HG03280 (cell line): ENCODE results near the gene C3orf80.
"Not testable (repeated sequence)": the region's sequence is repeated elsewhere in the genome, so short reads cannot be mapped to it uniquely, and the experiment has no call there.

ENCODE experiments used
- ATAC-seq: cut with Tn5 transposase; IDR thresholded peaks from one replicate; pipeline ENCODE4 v1.9.1; 2021; ENCODE audit warnings: mild to moderate bottlenecking, moderate library complexity; ENCODE audit not compliant: unreplicated experiment

C3orf80 gene

DNA sequence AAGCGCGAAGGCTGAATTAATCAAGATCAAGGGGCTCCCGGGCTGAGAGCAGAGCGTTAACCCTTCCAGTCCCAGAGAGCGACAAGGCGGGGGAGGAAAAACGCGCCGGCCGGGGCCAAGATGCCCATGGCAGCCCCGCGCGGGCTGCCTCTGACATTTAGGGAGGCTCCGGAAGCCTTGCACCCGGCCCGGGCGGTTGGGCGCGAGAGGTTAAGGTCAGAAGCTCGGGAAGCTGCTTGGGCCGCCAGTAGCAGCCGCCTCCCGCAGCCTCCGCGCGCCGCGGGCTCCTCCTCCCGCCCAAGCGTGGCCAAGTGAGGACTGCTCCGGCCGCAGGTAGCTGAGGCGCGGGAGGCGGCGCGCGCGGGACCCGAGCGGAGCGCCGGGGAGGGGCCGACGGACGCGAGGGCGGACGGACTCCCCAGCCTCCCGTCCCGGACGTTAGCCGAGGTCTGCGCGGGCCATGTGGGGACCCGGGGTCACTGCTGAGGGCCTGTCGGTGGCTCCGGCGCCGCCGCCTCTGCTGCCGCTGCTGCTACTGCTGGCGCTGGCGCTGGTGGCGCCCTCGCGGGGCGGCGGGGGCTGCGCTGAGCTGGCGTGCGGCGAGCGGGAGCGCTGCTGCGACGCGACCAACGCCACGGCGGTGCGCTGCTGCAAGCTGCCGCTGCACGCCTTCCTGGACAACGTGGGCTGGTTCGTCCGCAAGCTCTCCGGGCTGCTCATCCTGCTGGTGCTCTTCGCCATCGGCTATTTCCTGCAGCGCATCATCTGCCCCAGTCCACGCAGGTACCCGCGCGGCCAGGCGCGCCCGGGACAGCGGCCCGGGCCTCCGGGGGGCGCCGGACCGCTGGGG lies at the start of gene C3orf80:
TSS of gene C3orf80 (plus strand) at position 247 of the 850 bp plus-strand sequence. CDS start at position 461, 214 bp downstream.
- ATAC-seq: peak; percentile 87

DNA sequence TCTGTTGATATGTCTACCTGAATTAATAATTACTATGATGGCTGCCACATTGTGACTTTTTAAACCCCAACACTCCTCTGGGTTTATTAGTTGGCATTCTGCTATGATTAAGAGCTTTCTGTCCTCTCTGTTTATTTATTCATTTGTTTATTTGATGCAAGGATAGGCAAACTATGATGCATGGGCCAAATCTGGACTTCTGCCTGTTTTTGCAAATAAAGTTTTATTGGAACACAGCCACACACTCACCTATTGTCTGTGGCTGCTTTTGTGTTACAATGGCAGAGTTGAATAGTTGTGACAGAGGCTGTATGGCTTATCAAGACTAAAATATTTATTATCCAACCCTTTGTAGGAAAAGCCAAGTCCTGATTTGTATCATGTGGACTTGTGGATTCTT lies 48.3 kb upstream of the C3orf80 start:
- ATAC-seq: no peak

DNA sequence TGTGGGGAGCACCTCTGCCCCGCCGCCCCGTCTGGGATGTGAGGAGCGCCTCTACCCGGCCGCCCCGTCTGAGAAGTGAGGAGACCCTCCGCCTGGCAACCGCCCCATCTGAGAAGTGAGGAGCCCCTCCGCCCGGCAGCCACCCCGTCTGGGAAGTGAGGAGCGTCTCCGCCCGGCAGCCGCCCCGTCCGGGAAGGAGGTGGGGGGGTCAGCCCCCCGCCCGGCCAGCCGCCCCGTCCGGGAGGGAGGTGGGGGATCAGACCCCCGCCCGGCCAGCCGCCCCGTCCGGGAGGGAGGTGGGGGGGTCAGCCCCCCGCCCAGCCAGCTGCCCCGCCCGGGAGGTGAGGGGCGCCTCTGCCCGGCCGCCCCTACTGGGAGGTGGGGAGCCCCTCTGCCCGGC lies 46.6 kb upstream of the C3orf80 start:
- not testable (repeated sequence) for ATAC-seq

DNA sequence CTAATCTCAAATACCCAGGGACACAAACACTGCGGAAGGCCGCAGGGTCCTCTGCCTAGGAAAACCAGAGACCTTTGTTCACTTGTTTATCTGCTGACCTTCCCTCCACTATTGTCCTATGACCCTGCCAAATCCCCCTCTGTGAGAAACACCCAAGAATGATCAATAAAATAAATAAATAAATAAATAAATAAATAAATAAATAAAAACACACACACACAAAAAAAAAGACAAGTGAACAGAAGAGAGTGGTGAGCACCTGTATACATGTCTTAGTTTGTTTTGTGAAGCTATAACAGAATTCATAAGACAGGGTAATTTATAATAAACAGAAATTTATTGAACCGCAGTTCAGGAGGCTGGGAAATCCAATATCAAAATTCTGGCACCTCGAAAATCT lies 45.8 kb upstream of the C3orf80 start:
- not testable (repeated sequence) for ATAC-seq

DNA sequence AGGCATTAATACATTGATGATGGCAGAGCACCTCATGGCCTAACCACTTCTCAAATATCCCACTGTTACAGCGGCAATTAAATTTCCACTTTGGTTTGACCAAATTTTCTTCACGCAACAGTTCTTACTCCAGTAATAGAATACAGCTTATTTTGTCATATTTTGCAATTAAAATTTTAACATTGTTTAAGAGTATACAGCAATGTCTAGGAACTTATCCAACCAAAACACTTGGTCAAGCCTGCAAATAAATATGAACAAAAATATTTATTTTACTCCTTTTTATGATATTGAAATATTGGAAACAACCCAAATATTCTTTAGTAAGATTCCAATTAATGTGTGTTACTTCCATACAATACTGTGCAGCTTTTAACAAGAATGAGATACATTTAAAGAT lies 45.3 kb upstream of the C3orf80 start:
- ATAC-seq: no peak

DNA sequence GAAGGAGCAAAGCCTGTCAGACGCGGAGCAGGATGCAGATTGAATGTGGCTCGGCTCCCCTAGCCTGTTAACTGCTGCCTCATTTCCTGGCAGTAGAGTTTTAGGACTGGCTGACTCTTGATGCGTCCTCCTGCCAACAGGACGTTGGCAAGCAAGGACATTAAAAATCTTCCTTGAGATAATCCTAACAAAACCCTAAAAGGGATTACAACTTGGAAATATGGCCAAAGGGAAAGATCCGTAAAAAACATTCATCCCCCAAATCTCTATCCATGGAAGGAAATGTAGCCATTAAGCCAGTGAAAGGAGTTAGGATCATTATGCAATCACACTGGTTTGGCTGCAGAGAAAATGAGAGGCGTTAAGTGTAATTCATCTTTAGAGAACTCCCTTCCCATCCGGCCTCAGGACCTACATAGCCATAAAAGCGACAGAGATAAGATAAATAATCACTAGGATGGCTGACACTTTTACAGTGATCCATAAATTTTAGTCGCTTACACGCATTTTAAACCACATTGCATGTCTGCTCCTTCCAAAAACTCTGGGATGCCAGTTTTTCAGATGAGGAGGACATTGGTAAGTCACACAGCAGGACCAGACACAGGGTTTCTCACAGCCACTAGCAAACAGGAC lies 44.5 kb upstream of the C3orf80 start:
- no peak for ATAC-seq

DNA sequence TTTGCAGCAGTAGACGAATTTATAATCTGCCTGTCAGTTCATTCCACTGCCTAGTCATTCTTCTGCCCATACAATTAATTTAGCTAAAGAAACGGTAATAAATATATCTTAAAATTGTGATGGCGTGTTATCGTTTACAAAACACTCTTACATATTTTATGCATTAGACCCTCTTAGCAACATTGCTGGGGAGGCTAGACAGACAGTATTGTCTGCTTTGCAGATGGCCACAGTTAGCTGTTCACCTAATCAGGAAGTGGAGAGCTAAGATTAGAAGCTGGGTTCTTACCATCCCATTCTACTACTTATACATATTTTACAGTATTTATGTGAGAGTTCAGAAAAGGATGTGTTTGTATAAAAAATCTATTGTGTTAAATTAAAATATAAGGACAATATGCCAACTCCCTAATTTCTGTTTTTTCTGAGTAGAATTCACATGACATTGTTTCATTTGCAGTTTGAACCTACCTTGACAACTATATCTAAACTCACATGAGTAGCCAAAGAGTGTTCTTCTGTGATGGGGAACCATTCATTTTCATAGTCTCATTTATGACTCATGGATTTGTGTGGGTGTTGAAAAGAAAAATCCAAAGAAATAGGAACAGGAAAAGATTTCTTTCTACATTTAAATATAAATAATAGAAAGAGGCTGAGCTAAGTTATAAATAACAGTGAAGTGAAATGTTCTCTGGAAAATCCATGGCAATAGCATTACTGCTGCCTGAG lies 41.7 kb upstream of the C3orf80 start:
- ATAC-seq: no peak

DNA sequence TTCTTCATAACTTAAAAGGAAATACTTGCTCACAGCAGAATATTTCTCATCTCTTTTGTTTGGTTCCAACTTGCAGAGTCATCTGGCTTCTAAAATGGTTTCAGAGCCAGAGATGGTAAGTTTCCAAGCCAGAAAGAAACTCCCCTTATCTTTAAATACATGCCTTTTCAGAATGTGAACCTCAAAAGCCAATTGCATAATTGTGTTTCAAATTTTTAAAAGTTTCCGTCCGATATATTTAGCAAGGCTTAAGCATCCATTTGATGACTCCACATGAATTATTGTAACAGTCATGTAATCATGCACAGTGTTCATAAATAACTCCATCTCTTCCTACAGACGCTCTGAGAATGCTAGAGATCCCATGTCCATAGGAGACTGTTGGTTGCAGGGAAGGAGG lies 40.6 kb upstream of the C3orf80 start:
- no peak for ATAC-seq

DNA sequence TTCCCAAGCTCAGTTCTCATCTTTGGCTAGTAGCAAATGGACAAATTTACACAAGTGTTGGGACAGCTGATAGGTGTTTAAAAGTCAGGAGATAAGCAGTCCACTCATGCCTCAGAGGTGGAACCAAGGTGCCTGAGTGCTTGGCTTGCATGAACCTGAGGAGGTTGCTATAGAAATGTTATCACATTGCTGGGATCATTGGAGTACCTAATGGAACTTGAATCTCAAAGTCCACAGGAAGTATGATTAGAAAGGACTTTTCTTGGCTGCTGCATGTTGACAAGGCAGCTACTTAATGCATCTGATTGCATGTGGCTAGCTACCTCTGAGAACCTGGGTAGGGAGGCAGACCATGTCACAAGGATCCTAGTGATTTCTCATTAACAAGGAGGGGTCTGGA lies 39.5 kb upstream of the C3orf80 start:
- ATAC-seq: no peak

DNA sequence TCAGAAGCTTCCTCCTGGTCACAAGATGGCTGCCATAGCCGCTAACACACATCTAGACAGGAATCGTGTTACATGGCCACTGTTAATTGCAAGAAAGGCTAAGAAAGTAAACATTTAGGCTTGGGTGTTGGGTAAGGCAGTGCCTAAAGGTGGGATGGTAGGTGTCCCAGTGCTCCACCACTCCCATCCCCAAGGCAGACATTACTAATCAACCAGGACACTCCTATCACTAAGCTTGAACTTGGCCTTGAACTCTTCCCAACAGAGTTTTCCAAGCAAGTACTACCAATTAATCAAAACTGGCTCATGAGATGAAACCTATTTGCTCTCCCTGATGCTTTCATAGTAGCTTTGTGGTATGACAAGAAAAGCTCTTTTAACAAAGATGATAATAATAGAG lies 37.9 kb upstream of the C3orf80 start:
- no peak for ATAC-seq

DNA sequence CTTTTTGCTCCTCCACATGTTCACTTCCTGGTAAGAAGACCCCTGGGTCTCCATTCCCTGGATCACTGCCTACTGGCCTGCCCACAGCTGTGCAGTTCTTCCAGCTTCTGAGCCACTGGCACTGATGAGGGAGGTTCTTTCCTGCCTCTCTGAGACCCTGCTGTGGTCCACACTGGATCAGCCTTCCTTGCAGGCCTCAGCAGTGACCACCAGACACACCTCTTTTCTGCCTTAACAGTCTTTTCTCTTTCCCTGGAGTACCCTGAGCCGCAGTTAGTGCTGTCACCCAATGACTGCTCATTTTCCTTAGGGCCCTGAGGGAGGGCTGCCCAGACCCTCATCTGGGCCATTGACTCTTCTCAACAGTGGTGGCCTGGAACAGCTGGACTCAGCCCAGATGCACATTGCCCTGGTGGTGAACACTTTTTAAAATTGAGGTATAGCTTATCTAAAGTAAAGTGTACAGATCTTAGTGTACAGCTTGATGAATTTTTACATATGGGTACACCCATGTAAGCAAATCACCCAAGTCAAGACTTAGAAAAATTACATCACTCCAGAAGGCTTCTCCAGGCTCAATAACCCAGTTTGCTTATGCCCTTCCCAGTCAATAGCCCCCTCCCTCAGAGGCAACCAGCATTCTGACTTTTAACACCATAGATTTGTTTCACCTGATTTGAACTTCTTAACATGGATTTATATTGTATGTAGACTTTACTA lies 32.8 kb upstream of the C3orf80 start:
- ATAC-seq: no peak

DNA sequence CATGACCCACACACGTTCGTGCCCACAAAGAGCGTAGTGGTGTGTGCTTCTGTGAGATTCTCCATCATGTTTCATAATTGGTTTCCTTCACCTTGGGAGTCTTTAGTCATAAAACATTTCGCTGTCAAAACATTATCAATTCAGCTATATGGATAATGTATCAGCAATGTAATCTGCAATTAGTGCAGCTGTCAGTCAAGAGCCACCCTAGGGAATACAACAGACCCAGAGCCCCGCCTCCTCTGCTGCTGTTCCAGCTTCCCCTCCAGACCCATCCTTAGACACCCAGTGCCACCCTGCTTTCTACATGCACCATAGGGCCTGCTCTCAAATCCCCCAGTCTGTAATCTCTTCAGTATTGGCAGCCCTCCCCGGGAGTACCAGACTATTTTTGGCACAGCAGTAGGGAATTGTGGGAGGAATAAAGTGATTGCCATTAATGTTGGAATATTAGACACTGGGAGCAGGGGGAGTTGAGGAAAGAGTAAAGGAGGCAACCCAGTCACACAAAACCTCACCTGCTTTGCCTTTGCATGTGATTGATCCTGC lies 31.5 kb upstream of the C3orf80 start:
- ATAC-seq: no peak

DNA sequence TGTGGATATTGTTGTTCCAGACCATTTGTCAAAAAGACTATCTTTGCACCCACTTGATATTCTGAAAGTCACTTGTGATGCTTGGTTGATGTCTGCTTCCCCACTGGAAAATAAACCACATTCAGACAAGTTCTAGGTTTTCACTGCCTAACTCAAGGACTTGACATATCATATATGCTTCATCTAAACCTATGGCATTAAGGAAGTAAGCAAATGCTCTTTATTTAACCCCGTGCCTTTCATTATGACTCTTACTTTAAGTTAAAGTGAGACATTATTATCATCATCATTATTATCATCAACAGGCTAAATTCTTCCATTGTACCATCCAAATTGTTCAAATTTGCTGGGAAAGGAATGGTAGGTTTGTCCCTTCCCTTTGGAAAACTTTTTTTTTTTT lies 30.8 kb upstream of the C3orf80 start:
- no peak for ATAC-seq

DNA sequence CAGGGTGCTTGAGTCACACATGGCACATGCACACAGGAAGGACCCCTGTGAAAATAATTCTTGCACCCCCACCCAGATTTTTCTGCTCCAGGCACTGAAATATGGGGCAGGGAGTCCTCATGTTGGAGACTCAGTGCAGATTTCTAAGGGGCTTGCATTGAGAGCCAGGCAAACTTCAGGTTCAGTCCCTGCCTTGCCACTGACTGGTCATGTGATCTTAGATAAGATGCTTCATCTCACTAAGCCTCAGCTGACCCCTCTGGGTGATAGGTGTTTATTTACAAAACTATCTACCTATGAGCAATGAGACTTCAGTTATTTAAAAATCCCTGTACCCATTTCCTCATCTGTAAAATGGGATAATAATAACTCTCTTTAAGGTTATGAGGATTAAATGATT lies 30.1 kb upstream of the C3orf80 start:
- ATAC-seq: no peak

DNA sequence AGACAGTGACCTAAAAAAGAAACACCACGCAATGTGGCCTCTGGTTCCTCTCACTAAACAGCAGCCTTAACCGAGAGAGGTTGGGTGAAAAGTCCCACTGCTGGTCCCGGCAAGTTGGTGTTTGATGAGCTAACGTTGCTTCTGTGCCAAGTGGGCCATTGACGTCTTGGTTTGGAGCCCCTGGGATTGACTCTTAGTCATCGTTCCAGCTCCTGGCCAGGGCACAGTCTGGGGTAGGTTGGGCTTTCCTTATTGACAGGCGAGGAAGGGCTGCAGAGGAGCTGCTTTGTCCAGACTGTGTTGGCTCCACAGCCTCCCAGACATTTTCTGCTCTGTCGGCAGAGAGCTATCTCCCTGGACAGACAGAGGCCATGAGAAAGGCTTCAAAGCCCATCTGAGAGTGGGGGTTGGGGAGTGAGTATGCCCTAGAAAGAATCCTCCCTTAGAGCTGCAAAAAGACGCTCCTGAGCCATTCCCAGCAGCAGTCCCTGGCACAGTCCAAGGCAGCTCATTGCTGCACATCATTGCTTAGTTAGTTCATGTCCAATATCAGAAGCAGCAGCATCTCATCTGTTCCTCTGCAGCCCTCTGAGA lies 28.6 kb upstream of the C3orf80 start:
- ATAC-seq: no peak

DNA sequence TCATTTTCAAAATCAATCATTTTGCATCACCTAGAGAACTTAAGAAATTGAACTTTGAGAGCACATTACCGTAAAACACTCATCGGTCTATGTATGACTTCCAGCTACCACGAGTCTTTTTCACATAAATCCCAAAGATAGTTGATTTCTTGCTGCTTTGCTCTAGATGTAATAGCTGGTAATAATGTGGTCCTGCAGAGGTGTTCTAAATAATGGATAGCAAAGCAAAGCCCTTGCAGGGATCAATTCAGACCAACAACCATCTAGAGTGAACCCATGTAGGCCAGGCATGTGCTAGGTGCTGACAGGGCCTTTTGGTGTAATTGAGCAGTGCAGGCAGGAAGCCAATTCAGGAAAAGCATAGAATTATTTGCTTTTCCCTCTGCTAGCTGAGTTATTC lies 26.1 kb upstream of the C3orf80 start:
- ATAC-seq: no peak

DNA sequence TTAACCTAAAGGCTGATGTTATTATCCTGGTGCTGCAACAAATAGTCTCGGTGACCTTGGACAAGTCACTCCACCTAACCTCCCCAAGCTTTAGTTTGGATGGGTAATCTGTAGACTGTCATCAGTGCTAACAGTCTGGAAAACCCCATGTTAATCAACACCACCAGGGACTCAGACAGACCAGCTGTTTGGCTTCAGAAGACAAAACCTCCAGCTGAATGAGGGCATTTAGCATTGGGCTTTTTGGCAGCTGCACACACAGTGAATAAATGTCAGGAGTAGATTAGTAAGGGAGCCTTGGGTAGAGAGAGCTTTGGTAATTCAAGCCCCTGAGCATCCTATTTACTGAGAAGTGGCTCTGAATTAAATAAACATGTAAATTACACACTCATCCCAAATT lies 24.9 kb upstream of the C3orf80 start:
- ATAC-seq: no peak

DNA sequence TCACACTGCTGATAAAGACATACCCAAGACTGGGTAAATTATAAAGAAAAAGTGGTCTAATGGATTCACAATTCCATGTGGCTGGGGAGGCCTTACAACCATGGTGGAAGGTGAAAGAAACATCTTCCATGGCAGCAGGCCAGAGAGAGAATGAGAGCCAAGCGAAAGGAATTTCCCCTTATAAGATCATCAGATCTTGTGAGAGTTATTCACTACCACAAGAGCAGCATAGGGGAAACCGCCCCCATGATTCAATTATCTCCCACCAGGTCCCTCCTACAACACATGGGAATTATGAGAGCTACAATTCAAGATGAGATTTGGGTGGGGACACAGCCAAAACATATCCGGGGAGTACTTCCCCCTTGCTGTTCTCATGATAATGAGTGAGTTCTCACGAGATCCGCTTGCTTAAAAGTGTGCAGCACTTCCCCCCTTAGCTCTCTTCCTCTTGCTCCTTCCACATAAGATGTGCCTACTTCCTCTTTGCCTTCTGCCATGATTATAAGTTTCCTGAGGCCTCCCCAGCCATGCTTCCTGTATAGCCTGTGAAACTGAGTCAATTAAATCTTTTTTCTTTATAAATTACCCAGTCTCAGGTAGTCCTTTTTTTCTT lies 20.7 kb upstream of the C3orf80 start:
- ATAC-seq: not testable (repeated sequence)

DNA sequence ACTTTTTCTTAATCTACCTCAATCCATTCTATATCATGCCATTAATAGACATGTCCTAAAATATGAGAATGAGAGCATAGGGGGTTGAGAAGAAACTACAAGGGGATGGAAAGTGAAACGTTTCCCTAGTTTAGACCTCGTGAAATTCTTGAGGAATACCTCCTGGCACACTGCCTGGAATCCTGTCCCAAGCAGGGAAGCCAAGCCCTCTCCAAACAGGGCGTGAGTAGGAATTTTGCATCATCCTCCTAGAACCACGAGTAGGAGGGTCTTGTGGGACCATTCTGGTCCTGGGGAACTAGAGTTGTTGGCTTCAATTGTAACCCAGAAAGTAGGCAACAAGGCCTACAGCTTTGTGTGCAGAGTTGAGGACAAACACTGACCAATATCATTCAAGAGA lies 19.6 kb upstream of the C3orf80 start:
- ATAC-seq: no peak

DNA sequence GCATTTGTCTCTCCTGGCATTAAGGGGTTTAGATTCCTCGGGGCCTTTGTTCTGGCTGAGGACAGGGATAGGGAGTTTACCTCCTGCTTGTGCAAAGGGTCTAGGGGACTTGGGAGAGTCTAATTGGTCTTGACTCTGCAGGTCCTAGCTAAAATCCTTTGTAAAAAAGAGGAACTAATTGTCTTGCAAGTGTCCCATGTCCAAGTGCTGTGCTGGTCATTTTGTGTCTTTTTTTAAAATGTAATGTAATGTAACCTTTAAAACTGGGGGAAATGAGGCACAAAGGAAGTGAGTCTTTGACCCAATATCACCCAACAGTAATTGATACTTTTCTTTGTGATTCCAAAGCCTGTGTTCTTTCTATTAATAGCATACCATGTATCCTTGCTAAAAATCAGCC lies 14.9 kb upstream of the C3orf80 start:
- no peak for ATAC-seq
